Measurements from ENCODE around the gene ZNF93.
"Not testable (repeated sequence)": the region's sequence is repeated elsewhere in the genome, so short reads cannot be mapped to it uniquely, and the experiment has no call there.

DNA sequence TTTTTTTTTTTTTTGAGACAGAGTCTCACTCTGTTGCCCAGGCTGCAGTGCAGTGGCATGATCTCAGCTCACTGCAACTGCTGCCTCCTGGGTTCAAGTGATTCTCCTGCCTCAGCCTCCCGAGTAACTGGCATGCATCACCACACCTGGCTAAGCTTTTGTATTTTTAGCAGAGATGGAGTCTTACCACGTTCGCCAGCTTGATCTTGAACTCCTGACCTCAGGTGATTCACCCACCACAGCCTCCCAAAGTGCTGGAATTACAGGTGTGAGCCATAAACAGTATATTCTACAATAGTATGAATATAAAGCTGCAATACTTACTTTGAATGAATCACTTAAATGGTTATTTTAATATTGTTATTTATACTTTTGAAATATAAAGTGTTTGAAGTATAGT is 6.8 kb downstream of the ZNF93 start:
- TF ChIP-seq, protein P1, sequence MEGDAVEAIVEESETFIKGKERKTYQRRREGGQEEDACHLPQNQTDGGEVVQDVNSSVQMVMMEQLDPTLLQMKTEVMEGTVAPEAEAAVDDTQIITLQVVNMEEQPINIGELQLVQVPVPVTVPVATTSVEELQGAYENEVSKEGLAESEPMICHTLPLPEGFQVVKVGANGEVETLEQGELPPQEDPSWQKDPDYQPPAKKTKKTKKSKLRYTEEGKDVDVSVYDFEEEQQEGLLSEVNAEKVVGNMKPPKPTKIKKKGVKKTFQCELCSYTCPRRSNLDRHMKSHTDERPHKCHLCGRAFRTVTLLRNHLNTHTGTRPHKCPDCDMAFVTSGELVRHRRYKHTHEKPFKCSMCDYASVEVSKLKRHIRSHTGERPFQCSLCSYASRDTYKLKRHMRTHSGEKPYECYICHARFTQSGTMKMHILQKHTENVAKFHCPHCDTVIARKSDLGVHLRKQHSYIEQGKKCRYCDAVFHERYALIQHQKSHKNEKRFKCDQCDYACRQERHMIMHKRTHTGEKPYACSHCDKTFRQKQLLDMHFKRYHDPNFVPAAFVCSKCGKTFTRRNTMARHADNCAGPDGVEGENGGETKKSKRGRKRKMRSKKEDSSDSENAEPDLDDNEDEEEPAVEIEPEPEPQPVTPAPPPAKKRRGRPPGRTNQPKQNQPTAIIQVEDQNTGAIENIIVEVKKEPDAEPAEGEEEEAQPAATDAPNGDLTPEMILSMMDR (IDR thresholded peaks at IDR 0.05) = not testable (repeated sequence)
- TF ChIP-seq POLR2A (IDR thresholded peaks at IDR 0.05) = not testable (repeated sequence)
